SW480 (cell line): ENCODE data around the gene PRSS27.

ENCODE experiments used
- DNase-seq: peaks from one replicate; pipeline ENCODE4 v3.0.0-alpha.2; 2016; ENCODE audit warnings: low spot score

The PRSS27 gene

GRCh38 chr16:2720064-2720457 is at the start of gene PRSS27:
TSS of gene PRSS27 (minus strand) at chr16:2720224. CDS start at chr16:2720160, 64 bp downstream.
- no peak for DNase-seq

- no peak for DNase-seq
Measured at GRCh38 chr16:2769675-2770056, 49.6 kb upstream of the PRSS27 start.

- no peak for DNase-seq
Measured at GRCh38 chr16:2769100-2769529, 49.1 kb upstream of the PRSS27 start.

- no peak for DNase-seq
Measured at GRCh38 chr16:2768403-2769089, 48.5 kb upstream of the PRSS27 start.

GRCh38 chr16:2767891-2768290 is 47.9 kb upstream of the PRSS27 start:
- DNase-seq = no peak

- no peak for DNase-seq
Measured at GRCh38 chr16:2767140-2767731, 47.2 kb upstream of the PRSS27 start.

- DNase-seq = no peak
Measured at GRCh38 chr16:2766430-2767139, 46.6 kb upstream of the PRSS27 start.

GRCh38 chr16:2765462-2766404 is 45.7 kb upstream of the PRSS27 start:
- DNase-seq = no peak

GRCh38 chr16:2764718-2765117 is 44.7 kb upstream of the PRSS27 start:
- no peak for DNase-seq

- DNase-seq = no peak
Measured at GRCh38 chr16:2763173-2763572, 43.1 kb upstream of the PRSS27 start.

- DNase-seq = no peak
Measured at GRCh38 chr16:2762711-2763110, 42.7 kb upstream of the PRSS27 start.

- DNase-seq = no peak
Measured at GRCh38 chr16:2761886-2762583, 42.0 kb upstream of the PRSS27 start.

GRCh38 chr16:2761472-2761871 is 41.4 kb upstream of the PRSS27 start:
- no peak for DNase-seq

GRCh38 chr16:2757344-2757743 is 37.3 kb upstream of the PRSS27 start:
- no peak for DNase-seq

GRCh38 chr16:2756288-2757015 is 36.4 kb upstream of the PRSS27 start:
- no peak for DNase-seq

GRCh38 chr16:2755158-2755557 is 35.1 kb upstream of the PRSS27 start:
- no peak for DNase-seq

- no peak for DNase-seq
Measured at GRCh38 chr16:2753733-2754020, 33.7 kb upstream of the PRSS27 start.

GRCh38 chr16:2752850-2753732 is 33.1 kb upstream of the PRSS27 start:
- DNase-seq = peak; percentile 71

- DNase-seq = peak; percentile 92
Measured at GRCh38 chr16:2752035-2752849, 32.2 kb upstream of the PRSS27 start, which contains the start of gene SRRM2. TSS of gene SRRM2 (plus strand) at chr16:2752638. CDS start at chr16:2756365, 3,727 bp downstream.
